HCEC 1CT (cell line): ENCODE results near the gene RASSF7.
"Not testable (repeated sequence)": the region's sequence is repeated elsewhere in the genome, so short reads cannot be mapped to it uniquely, and the experiment has no call there.

Source experiments
- DNase-seq: peaks from one replicate; pipeline ENCODE4 v3.0.0-alpha.2; 2017

Gene RASSF7, protein sequence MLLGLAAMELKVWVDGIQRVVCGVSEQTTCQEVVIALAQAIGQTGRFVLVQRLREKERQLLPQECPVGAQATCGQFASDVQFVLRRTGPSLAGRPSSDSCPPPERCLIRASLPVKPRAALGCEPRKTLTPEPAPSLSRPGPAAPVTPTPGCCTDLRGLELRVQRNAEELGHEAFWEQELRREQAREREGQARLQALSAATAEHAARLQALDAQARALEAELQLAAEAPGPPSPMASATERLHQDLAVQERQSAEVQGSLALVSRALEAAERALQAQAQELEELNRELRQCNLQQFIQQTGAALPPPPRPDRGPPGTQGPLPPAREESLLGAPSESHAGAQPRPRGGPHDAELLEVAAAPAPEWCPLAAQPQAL

DNA sequence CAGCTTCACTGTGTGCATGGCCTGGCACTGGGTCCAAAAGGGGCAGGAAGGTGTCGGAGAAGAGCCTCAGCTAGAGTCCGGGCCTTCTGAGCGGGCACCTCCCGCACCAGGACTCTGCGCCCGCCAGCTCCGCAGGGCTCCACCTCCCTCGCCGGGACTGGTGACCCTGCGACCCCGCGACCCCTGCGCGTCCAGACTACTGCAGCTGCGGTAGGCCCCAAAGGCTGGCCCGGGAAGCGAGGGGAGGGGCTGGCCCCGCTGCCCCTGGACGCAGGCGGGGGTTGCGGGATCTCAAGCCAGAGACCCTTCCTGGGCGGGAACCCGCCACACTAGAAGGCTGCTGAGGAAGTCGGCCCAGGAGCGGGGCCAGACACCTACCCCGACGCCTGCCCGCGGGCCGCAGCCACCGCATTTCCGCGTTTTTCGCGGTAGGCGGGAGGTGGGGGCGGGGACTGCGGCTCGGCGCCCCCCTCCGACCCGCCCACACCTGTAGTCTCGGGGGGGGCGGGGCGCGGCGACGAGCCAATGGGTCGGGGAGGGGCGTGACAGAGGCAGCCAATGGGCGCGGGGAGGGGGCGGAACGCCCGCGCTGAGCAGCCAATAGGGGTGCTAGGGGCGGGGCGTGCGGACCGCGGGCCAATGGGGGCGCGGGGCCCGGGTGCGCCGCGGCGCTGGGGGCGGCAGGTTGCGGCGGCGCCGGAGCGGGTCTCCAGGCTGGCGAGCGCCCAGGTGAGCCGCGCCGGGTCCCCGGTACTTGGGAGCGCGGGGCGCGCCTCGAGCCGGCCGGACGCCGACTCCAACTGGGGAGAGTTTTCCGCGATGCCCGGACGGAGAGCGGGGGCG is at the start of gene RASSF7, which contains the start of gene LMNTD2:
Gene RASSF7, plus strand, starts transcription at position 666 of the 843 bp plus-strand sequence. CDS start 799 bp downstream, outside the sequence.
Gene LMNTD2, minus strand, starts transcription at position 434 of the 843 bp plus-strand sequence. Its CDS starts 22 bp downstream, at position 412.
- DNase-seq: peak; percentile 73

DNA sequence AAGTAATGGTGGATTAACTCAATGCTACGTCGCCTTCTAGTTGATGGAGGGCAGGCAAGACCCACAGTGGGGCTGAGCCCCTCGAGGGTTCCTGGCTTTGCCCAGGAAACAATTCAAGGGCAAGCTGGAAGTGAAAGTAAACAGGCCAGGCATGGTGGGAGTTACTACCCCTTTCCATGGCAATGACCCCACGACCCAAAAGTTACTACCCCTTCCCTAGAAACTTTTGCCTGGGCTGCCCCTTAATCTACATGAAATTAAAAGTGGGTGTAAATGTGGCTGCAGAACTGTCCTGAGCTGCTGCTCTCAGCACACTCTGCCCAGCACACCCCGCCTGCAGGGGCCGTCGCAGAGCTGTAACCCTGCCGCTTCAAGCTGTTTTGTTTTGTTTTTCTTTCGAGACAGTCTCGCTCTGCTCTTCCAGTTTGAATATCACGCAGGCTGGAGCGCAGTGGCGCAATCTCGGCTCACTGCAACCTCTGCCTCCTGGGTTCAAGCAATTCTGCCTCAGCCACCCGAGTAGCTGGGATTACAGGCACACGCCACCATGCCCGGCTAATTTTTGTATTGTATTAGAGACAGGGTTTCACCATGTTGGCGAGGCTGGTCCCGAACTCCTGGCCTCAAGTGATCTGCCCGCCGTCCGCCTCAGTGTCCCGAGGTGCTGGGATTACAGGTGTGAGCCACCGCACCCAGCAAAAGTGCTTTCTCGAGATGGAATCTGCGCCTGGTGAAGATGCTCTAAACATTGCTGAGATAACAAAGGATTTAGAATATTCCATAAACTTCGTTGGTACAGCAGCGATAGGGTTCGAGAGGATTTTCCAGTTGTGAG is 47.8 kb upstream of the RASSF7 start:
- DNase-seq: no peak

DNA sequence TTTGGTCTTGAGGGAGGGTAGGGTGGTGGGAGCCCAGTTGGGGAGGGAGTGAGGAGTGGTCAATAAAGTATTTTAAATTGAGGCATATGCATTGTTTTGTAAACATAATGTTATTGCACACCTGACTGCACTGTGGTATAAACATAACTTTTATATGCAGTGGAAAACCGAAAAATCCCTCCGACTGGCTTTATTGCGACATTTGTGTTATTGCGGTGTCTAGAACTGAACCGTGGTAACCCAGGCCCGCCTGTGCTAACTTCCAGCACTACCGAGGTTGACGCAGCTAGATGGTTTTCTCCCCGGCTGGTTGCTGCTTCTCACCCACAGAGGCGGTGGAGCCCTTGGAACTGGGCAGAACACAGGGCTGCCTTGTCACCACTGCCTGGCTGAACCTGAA is 46.2 kb upstream of the RASSF7 start:
- no peak for DNase-seq

DNA sequence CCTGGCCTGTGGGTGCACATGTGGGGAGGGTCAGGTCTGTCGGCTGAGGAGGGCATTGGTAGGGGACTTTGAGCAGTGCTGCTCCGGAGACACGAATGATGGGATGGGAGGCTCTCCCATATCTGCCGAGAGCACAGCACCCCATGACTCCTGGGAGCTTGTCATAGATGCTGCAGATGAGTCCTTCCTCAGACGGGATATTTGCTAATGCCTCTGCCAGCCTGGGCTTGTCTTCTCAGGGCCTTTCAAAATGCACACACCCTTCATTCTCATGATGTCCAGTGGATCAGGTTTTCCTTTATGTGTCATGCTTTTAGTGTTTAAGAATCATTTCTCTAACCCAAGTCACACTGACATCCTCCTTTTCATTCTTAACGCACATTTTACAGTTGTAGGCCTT is 45.6 kb upstream of the RASSF7 start:
- DNase-seq: no peak

DNA sequence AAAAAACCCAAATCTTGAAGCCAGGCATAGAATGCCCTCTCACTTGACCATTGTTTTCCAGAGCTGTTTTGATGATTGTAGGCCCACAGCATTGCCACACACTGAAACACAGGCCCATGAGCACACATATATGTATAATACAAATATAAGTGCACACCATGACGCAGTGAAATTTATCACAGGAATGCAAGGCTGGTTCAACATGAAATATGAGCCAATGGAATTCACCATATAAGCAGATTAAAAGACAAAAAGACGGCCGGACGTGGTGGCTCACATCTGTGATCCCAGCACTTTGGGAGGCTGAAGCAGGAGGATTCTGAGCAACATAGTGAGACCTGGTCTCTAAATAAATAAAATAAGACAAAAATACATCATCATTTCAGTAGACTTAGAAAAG is 44.4 kb upstream of the RASSF7 start:
- no peak for DNase-seq

DNA sequence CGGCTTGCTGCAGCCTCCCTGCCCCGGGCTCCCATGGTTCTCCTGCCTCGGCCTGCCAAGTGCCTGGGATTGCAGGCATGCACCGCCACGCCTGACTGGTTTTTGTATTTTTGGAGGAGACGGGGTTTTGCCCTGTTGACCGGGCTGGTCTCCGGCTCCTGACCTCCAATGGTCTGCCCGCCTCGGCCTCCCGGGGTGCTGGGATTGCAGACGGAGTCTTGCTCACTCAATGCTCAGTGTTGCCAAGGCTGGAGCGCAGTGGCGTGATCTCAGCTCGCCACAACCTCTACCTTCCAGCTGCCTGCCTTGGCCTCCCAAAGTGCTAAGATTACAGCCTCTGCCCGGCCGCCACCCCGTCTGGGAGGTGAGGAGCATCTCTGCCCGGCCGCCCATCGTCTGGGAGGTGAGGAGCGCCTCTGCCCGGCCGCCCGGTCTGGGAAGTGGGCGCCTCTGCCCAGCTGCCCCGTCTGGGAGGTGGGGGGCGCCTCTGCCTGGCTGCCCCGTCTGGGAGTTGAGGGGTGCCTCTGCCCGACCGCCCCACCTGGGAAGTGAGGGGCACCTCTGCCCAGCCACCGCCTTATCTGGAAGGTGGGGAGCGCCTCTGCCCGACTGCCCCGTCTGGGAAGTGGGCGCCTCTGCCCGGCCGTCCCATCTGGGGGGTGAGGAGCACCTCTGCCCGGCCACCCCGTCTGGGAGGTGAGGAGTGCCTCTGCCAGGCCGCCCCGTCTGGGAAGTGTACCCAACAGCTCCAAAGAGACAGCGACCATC is 43.7 kb upstream of the RASSF7 start:
- DNase-seq: not testable (repeated sequence)

DNA sequence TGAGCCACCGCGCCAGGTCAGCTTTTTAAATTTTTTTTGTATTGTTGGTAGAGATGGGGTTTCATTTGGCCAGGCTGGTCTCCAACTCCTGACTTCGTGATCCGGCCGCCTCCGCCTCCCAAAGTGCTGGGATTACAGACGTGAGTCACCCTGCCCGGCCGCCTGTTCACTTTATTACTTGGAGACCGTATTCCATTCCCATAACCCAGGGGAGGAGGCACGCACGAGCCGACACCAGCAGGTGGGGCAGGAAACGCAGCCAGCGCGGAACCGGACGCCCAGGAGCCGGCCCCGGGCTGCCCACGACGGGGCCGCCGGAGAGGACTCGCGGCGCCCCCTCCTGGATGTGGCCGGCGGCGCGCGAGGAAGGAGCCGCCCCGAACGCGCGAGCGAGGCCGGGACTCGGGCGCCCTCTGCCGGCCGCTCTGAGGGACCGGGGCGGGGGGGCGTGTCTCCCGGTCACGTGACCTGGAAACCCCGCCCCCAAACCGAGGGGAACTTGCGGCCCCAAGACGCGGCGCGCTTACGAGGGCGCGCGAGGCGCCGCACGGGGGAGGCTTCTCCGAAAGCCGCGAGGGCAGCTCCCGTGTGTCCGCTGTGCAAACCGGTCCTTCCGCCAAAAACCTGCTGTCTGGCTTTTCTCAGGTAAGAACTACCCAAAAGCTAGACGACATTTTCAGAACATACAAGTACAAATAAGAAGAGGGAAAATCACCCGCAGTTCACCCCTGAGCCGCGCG is 42.1 kb upstream of the RASSF7 start:
- peak; percentile 97 for DNase-seq

DNA sequence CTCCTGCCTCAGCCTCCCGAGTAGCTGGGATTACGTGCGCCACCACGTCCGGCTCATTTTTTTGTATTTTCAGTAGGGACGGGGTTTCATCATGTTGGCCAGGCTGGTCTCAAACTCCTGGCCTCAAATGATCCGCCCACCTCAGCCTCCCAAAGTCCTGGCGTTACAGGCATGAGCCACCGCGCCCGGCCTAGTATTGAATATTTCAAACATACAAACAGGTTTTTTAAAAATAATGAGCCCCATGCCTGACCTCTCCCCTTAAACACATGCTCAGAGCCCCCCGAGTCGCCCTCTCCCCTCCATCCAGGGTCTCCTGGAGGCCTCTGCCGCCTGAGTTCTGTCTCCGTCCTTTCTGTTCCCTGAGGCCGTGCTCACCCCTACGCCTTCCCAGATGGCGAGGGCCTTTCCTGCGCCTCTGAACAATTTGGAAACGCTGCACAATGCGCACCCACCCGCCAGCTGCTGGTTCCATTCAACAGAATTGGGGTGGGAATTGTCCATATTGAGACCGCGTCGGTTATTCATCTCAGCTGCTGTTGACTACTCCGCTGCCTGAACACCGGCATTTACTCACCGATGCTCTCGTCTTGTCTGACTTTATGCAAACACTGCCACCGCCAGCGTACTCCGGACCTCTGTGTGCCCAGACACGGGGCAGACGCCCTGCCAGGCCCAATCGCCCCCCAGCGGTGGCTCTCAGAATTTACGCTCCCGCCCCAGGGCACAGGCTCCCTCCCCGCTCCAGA is 40.2 kb upstream of the RASSF7 start:
- DNase-seq: no peak

DNA sequence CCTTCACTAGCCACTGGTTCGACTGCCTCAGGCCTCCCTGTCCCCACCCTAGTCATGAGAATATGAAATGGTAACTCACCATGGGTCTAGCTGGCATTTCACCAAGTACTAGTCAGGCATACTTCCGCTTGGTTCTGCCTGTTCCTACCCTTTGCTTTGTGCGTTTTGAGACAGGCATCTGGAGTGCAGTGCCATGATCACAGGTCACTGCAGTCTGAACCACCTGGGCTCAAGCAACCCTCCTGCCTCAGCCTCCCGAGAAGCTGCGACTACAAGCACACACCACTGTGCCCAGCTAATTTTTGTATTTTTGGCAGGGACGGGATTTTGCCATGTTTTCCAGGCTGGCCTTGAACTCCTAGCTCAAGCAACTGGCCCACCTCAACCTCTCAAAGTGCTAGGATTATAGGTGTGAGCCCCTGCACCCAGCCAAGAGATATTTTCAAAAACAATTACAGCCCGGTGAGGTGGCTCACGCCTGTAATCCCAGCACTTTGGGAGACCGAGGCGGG is 39.5 kb upstream of the RASSF7 start:
- DNase-seq: no peak

DNA sequence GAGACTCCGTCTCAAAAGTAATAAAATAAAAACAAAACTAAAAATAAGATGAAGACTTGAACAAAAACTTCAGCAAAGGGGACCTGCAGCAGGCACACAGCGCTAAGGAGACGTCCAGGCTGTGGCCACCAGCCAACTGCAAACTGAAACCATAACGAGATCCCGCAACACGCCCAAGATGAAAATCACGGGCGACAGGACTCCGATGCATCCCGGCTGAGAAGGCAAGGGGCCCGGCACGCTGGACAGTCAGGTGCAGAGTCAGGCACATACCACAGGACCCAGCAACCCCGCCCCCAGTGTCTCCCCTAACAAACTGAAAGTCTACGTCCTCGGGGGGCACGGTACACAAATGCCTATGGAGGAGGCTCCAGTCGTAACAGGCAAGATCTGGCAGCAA is 34.6 kb upstream of the RASSF7 start:
- DNase-seq: no peak

DNA sequence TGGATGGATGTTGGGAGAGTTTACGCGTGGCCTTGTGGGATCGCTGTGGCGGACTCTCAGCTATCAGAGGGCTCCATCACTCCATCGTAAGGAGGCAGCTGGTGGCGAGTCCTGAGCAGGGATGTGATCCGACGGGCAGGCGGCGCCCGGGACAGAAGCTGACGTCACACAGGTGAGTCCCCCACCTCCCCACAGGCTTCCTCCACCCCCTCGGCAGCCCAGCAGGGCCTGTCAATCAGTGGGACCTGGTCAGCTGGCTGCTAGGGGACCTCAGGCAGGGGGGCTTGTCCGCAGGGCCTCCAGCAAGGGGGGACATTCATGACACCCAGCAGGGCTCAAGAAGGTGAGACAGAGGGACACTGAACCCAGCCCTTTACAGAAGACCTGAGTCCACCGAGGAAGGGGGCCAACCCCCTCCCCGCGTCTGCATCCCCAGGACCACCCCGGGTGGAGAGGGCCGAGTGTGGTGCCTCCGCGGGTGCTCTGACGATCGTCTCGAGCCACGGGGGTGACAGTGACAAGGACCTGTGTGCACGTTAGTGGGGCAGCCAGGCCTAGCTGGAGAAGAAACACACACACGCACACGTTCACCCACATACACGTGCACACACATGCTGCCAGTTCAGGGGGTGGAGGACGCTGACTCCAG is 32.5 kb upstream of the RASSF7 start:
- DNase-seq: no peak

DNA sequence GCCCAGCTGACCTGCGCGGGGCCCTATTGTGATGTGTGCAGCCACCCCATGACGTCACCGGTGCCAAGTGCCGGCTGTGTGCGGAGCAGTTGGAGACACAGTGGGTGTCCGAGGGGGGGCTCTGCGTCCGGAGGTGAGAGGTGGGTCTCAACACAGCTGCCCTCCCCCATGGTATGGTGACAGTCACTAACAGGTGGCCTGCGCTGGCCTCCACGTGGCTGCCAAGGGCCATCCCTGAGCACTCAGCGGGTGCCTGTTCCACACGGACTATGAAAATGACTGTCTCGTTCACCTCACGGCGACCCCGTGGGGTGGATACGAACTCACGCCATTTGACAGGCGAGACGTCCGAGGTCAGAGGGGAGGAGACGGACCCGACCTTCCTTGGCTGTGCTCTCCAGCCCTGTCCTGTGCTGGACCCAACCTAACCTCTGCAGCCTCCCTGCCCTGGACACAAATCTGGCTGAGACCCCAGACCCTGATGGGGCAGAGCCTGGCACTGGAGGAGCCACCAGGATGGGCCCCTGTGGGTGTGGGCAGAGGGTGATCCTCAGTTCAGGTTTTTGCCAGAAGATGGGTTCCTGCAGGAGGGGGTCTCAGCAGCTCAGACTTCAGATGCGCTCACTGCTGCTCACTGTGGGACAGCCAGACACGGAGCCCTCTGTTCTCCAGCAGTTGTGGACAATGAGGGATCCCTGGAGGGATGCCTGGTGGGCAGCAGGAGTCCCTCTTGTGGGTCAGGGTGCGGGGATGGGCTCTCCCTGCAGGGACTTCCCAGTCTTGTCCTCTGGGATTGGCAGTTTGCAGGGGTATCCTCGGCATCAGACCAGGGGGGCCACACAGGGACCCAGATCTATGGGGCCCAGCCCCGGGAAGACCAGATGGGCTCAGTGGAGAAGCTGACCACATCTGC is 31.7 kb upstream of the RASSF7 start:
- DNase-seq: no peak

DNA sequence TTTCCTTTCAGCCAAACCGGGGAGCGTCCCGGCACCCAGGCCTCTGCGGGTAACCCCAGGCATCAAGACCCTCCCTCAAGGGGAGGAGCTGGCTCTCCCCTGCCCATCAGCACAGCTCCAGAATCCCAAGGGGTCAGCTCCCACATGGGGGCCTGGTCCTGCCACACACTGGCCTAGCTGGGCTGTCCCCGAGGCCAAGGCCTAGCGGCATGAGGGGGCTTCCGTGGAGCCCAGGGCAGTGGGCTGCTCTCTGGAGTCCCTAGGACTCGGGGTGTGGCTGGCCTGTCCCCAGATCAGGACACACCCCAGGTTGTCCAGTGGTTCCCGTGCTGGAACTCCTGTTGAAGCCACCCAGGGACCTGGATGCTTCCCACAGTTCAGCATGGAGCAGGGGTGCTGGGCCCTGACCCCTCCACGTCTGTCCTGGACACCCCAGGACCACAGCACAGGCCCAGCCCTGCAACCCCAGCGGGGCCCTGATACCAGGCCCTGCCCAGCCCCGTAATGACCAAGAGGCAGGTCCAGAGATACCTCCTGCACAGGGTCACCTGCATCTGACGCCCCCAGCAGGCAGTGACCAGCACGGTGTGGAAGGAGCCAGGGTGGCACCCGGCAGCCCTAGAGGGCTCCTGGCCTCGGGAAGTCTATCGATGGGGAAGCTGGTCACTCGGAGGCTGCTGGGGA is 30.9 kb upstream of the RASSF7 start:
- DNase-seq: no peak

DNA sequence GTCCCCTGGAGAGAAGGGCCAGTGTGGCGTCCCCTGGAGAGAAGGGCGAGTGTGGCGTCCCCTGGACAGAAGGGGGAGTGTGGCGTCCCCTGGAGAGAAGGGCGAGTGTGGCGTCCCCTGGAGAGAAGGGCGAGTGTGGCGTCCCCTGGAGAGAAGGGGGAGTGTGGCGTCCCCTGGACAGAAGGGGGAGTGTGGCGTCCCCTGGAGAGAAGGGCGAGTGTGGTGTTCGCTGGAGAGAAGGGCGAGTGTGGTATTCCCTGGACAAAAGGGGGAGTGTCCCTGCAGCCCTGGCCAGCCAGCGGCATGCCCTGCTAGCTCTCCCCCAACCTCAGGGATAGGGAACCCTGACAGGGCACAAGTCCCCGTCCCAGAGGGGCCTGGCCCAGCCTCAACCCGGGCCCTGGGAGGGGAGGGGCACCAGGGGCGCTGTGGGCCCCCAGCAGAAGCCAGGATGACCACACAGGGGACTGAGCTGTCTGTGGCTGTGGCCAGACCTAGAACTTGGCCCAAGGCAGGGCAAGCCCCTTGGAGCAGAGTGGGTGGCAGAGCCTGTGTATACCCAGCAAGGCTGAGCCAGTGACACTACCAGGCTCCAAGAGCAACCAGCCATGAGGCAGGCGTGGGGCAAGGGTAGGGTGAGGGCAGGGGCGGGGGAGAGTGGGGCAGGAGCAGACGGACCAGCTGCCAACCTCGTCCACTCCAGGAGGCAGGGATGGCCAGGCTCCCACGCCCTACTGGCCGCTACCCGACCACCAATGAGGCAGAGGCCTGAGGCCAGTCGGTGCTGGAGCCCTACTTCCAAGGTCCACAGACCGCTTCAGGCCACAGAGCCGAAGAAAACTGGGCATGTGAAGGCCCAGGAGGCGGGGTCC is 29.6 kb upstream of the RASSF7 start:
- DNase-seq: no peak

DNA sequence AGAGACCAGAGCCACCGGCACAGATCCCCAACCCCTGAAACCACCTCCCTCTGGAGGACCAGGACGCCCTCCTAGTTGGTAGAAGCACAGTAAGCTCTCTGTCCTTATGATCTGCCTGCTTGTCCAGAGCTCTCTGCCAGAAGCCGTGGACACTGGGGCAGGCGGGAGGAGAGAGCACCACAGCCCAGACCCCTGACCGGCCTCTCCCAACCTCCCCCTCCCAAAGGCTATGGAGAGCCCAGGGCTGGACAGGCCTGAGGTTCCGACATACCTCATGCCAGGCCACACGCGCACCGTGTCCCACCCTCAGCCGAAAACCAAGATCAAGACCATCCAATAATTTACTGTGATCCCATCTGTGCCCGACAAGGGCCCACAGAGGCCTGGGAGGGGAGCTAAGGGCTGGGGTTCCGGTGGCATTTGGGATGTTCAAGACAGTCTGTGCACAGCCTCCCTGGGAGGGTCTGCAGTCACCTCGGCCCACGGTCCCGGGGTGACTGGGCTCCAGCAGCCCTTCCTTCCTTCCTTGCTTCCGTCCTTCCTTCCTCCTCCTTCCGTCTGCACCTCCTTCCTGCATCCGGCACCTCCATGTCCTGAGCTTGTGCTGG is 28.7 kb upstream of the RASSF7 start:
- DNase-seq: no peak

DNA sequence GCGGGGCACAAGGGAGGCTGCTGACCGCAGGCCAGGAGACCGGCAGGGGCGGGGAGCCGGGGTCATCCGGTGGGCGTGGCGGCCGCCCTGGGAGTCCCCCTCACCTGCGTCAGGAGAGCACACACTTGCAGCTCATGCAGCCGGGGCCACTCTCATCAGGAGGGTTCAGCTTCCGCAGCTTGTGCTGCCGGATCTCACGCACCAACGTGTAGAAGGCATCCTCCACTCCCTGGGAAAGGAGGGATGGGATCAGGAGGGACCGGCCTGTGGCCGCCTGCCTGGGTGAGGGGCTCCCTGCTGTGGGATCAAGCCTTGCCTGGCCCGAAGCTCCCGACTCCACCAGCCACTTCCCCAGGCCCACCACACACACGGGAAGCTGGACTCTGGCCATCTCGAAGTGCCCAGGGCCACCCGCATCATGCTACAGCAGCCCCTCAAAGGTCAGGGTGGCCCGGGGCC is 28.2 kb upstream of the RASSF7 start:
- no peak for DNase-seq
